K562 (cell line): Measurements from ENCODE around the gene GP1BA. TPM values are rescaled to one million over a fixed set of nuclear protein-coding genes. Genes with fewer than 3 reads are reported as not detected.

Source experiments
- COPS2 ChIP-seq: fragments of 450-650 bp; conservative IDR thresholded peaks from 2 replicates; pipeline ENCODE4 v1.6.1; 2016; ENCODE audit warnings: mild to moderate bottlenecking, moderate library complexity
- FOXP1 ChIP-seq: sonication (generic); formaldehyde crosslinking; IDR thresholded peaks from 2 replicates; pipeline ENCODE4 v1.8.0; 2022; ENCODE audit warnings: mild to moderate bottlenecking, missing genetic modification reagents
- HDGF ChIP-seq: fragments of 450-650 bp; IDR thresholded peaks from 2 replicates; pipeline ENCODE4 v1.6.1; 2016
- HLTF ChIP-seq: fragments of 450-650 bp; IDR thresholded peaks from 2 replicates; pipeline ENCODE4 v1.6.1; 2016
- MCM3 ChIP-seq: fragments of 450-650 bp; IDR thresholded peaks from 2 replicates; pipeline ENCODE4 v1.6.1; 2016
- NBN ChIP-seq: fragments of 450-650 bp; IDR thresholded peaks from 2 replicates; pipeline ENCODE4 v1.6.1; 2016; ENCODE audit warnings: low read depth, mild to moderate bottlenecking
- OTX1 ChIP-seq: fragments of 450-650 bp; formaldehyde crosslinking; IDR thresholded peaks from 2 replicates; pipeline ENCODE4 v1.4.0; 2022; ENCODE audit warnings: mild to moderate bottlenecking
- ZBTB40 ChIP-seq, 2 experiments: fragments of 450-650 bp in 1 of 2; sonication (generic) in 1 of 2; formaldehyde crosslinking in 1 of 2; IDR thresholded peaks; 2 replicates each; pipeline versions ENCODE4 v1.7.1 to v1.9.0; 2016 to 2022; ENCODE audit warnings: inconsistent platforms in 1 of 2, mild to moderate bottlenecking in 1 of 2, missing genetic modification reagents in 1 of 2
- ZBTB5 ChIP-seq: fragments of 450-650 bp; IDR thresholded peaks from 2 replicates; pipeline ENCODE4 v1.6.1; 2017; ENCODE audit warnings: antibody characterized with exemption
- ZFPM2 ChIP-seq: fragments of 250-450 bp; sonication (Bioruptor Pico); IDR thresholded peaks from 2 replicates; pipeline ENCODE4 v1.5.1; 2022; ENCODE audit warnings: mild to moderate bottlenecking
- ZNF134 ChIP-seq: fragments of 250-450 bp; sonication (Bioruptor Pico); conservative IDR thresholded peaks from 2 replicates; pipeline ENCODE4 v1.4.0; 2020
- ZNF384 ChIP-seq: IDR thresholded peaks from 2 replicates; pipeline ENCODE4 v1.6.1; 2012; ENCODE audit warnings: low read depth, low read length, improper control_type of control experiment
- polyA plus RNA-seq, 8 experiments: library from polyadenylated mRNA; depleted of rRNA in 4 of 8; stranded (reverse) in 5 of 8; unstranded in 3 of 8; fragments of >200 nt; fragmentation: Nextera tagmentation in 2 of 8; fragmentation: Illumina TruSeq in 1 of 8; extraction: Ambion mirVana in 2 of 8; extraction: Trizol in 1 of 8; gene quantifications; 2 replicates each; pipeline versions ENCODE4 v1.2.1 to v1.2.3, GENCODE V29; 2011 to 2014; ENCODE audit warnings: inconsistent platforms in 1 of 8, missing spikeins in 1 of 8
- total RNA-seq, 7 experiments: library from RNA; depleted of rRNA in 6 of 7; stranded (reverse); fragments of >200 nt in 6 of 7; fragmentation: Illumina TruSeq in 2 of 7; extraction: Trizol in 2 of 7; gene quantifications; 2 replicates each; pipeline versions ENCODE4 v1.2.1 to v1.2.3, GENCODE V29; 2011 to 2021; ENCODE audit warnings: low replicate concordance in 1 of 7
- TF ChIP-seq, protein P1 (sequence below), 2 experiments: fragments of 450-650 bp; IDR thresholded peaks; 2 replicates each; pipeline ENCODE4 v1.6.1; 2018; ENCODE audit warnings: mild to moderate bottlenecking in 2 of 2, low read depth in 1 of 2; ENCODE audit not compliant: partially characterized antibody in 2 of 2

The GP1BA gene
- total and polyA plus RNA-seq, 9 of the 15 experiments (the other 6 are each of a cell fraction or from before 2014, with no cell fraction given), result 0.01 TPM; not detected in 8

- TF ChIP-seq ZBTB5 (0 out of 2 replicates have a peak, but pooled peaks have one; percentile 16), COPS2 (no peak), ZNF384 (no peak), MCM3 (peak; percentile 44; the same call in 1 of the 2 replicates), HLTF (peak; percentile 92; the same call in 1 of the 2 replicates), HDGF (peak; percentile 95), OTX1 (CRISPR knock-in tag) (0 out of 2 replicates have a peak, but pooled peaks have one; percentile 62), NBN (no peak), ZFPM2 (CRISPR knock-in tag) (no peak), ZNF134 (CRISPR knock-in tag) (no peak), ZBTB40 (IDR thresholded peaks at IDR 0.05) (peak; percentile 54; the same call in 1 of the 2 replicates), ZBTB40 (CRISPR knock-in tag; IDR thresholded peaks at IDR 0.05) (no peak), FOXP1 (no peak)
- TF ChIP-seq, protein P1, sequence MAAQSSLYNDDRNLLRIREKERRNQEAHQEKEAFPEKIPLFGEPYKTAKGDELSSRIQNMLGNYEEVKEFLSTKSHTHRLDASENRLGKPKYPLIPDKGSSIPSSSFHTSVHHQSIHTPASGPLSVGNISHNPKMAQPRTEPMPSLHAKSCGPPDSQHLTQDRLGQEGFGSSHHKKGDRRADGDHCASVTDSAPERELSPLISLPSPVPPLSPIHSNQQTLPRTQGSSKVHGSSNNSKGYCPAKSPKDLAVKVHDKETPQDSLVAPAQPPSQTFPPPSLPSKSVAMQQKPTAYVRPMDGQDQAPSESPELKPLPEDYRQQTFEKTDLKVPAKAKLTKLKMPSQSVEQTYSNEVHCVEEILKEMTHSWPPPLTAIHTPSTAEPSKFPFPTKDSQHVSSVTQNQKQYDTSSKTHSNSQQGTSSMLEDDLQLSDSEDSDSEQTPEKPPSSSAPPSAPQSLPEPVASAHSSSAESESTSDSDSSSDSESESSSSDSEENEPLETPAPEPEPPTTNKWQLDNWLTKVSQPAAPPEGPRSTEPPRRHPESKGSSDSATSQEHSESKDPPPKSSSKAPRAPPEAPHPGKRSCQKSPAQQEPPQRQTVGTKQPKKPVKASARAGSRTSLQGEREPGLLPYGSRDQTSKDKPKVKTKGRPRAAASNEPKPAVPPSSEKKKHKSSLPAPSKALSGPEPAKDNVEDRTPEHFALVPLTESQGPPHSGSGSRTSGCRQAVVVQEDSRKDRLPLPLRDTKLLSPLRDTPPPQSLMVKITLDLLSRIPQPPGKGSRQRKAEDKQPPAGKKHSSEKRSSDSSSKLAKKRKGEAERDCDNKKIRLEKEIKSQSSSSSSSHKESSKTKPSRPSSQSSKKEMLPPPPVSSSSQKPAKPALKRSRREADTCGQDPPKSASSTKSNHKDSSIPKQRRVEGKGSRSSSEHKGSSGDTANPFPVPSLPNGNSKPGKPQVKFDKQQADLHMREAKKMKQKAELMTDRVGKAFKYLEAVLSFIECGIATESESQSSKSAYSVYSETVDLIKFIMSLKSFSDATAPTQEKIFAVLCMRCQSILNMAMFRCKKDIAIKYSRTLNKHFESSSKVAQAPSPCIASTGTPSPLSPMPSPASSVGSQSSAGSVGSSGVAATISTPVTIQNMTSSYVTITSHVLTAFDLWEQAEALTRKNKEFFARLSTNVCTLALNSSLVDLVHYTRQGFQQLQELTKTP (IDR thresholded peaks at IDR 0.05; ENCODE audit: low read depth in 1 of 2, partially characterized antibody in 2 of 2), result no peak
Observed at GRCh38 chr17:4908711-4909496, 23.2 kb upstream of the GP1BA start (continued).
